HCT116 (cell line): ENCODE data around the gene C3orf70. TPM values are rescaled to one million over a fixed set of nuclear protein-coding genes. Genes with fewer than 3 reads are reported as not detected.

Experiments used
- ATAC-seq: fragments of 200-7000 bp; cut with Tn5 transposase; 2 replicates; pipeline ENCODE4 v1.9.1; 2020; ENCODE audit warnings: mild to moderate bottlenecking, moderate library complexity
- BruUV-seq: library from RNA; stranded (reverse); fragments of 400-500 nt; replicated peaks from 2 replicates; lab custom pipeline; 2021; lab: Mats Ljungman, UMichigan
- CTCF ChIA-PET: fragments of 300-600 bp; sonication (Branson Sonifier 250); formaldehyde crosslinking; loops from one replicate; lab custom pipeline; 2021; ENCODE audit warnings: antibody characterized with exemption; lab: Charles Lee
- POLR2A ChIA-PET: fragments of 300-600, 350-600 bp; sonication (Branson Sonifier 250); formaldehyde crosslinking; loops from one replicate; lab custom pipeline; 2021; ENCODE audit warnings: antibody characterized with exemption; lab: Charles Lee
- RAD21 ChIA-PET, 2 experiments: fragments of 300-600 bp; sonication (Branson Sonifier 250); formaldehyde crosslinking; loops; one replicate each; lab custom pipeline; 2023; ENCODE audit warnings: low total read pairs in 2 of 2; ENCODE audit not compliant: uncharacterized antibody in 2 of 2, unreplicated experiment in 2 of 2, low non-redundant PET in 1 of 2; lab: Charles Lee
- DNase-seq: peaks from one replicate; pipeline ENCODE4 v3.0.0-alpha.2; 2010; ENCODE audit warnings: low read depth, low spot score
- H2AFZ ChIP-seq: fragments of 200-600 bp; shearing (Covaris generic), sonication (generic); 2 replicates; pipeline ENCODE4 v1.6.1; 2017; ENCODE audit warnings: low read depth, mixed run types, mixed read lengths, antibody characterized with exemption, low read length; ENCODE audit not compliant: poor library complexity, severe bottlenecking
- H3K27ac ChIP-seq: 2 replicates; pipeline ENCODE4 v1.5.1; 2012; ENCODE audit warnings: low read depth, low read length
- H3K27me3 ChIP-seq: fragments of 200-600 bp; sonication (generic); 2 replicates; pipeline ENCODE4 v1.6.1; 2016; ENCODE audit warnings: mixed run types, low read length, mixed read lengths; ENCODE audit not compliant: insufficient read depth
- H3K36me3 ChIP-seq, 2 experiments: fragments of 200-500 bp in 1 of 2; fragments of 200-600 bp in 1 of 2; sonication (Bioruptor generic) in 1 of 2; sonication (generic) in 1 of 2; 2 replicates each; pipeline versions ENCODE4 v1.5.1 to v1.6.1; 2014 to 2016; ENCODE audit warnings: low read length in 2 of 2, inconsistent platforms in 1 of 2, mixed read lengths in 1 of 2, mixed run types in 1 of 2; ENCODE audit not compliant: insufficient read depth in 2 of 2, control insufficient read depth in 1 of 2
- H3K4me1 ChIP-seq, 2 experiments: fragments of 200-600 bp in 1 of 2; sonication (generic) in 1 of 2; 2 replicates each; pipeline versions ENCODE4 v1.5.1 to v1.6.1; 2012 to 2017; ENCODE audit warnings: low read length in 2 of 2, inconsistent platforms in 1 of 2, mild to moderate bottlenecking in 1 of 2, mixed read lengths in 1 of 2, mixed run types in 1 of 2, moderate library complexity in 1 of 2; ENCODE audit not compliant: insufficient read depth in 2 of 2, control insufficient read depth in 1 of 2
- H3K4me2 ChIP-seq: fragments of 200-600 bp; sonication (generic); 2 replicates; pipeline ENCODE4 v1.6.1; 2017; ENCODE audit warnings: mixed run types, low read length, mixed read lengths
- H3K4me3 ChIP-seq, 2 experiments: fragments of 200-600 bp in 1 of 2; sonication (generic) in 1 of 2; replicated peaks in 1 of 2; 2 replicates each; pipeline ENCODE4 v1.5.1; 2011 to 2016; ENCODE audit warnings: low read length in 2 of 2, control low read depth in 1 of 2, low read depth in 1 of 2, mild to moderate bottlenecking in 1 of 2, mixed read lengths in 1 of 2, mixed run types in 1 of 2
- H3K79me2 ChIP-seq: fragments of 200-600 bp; sonication (generic); 2 replicates; pipeline ENCODE4 v1.6.1; 2017; ENCODE audit warnings: mild to moderate bottlenecking, mixed run types, low read length, moderate library complexity, mixed read lengths; ENCODE audit not compliant: insufficient read depth
- H3K9ac ChIP-seq: fragments of 200-600 bp; sonication (generic); 2 replicates; pipeline ENCODE4 v1.6.1; 2016; ENCODE audit warnings: low read length, mixed read lengths
- H3K9me2 ChIP-seq: fragments of 200-600 bp; sonication (generic), shearing (Covaris generic); 2 replicates; pipeline ENCODE4 v1.6.1; 2017; ENCODE audit warnings: mixed run types, mild to moderate bottlenecking, moderate library complexity; ENCODE audit not compliant: insufficient read depth
- H3K9me3 ChIP-seq, 2 experiments: fragments of 200-500 bp in 1 of 2; fragments of 200-600 bp in 1 of 2; sonication (Bioruptor generic) in 1 of 2; sonication (generic) in 1 of 2; 2 replicates each; pipeline ENCODE4 v1.6.1; 2014 to 2017; ENCODE audit warnings: low read length in 2 of 2, mixed read lengths in 2 of 2, inconsistent platforms in 1 of 2, low read depth in 1 of 2, mild to moderate bottlenecking in 1 of 2, mixed run types in 1 of 2, moderate library complexity in 1 of 2; ENCODE audit not compliant: control insufficient read depth in 1 of 2, insufficient read depth in 1 of 2
- H4K20me1 ChIP-seq: fragments of 200-600 bp; sonication (generic), shearing (Covaris generic); 2 replicates; pipeline ENCODE4 v1.6.1; 2017; ENCODE audit warnings: mixed run types, mild to moderate bottlenecking, moderate library complexity; ENCODE audit not compliant: insufficient read depth
- CBX3 ChIP-seq: IDR thresholded peaks from 2 replicates; pipeline ENCODE4 v1.6.1; 2012; ENCODE audit warnings: low read depth
- CEBPB ChIP-seq: IDR thresholded peaks from 2 replicates; pipeline ENCODE4 v1.6.1; 2012; ENCODE audit warnings: low read depth
- EGR1 ChIP-seq: IDR thresholded peaks from 2 replicates; pipeline ENCODE4 v1.6.1; 2012; ENCODE audit warnings: low read depth
- ELF1 ChIP-seq: IDR thresholded peaks from 2 replicates; pipeline ENCODE4 v1.6.1; 2012; ENCODE audit warnings: low read depth, borderline replicate concordance
- EZH2 ChIP-seq: fragments of 200-600 bp; sonication (generic); IDR thresholded peaks from 2 replicates; pipeline ENCODE4 v1.6.1; 2017; ENCODE audit warnings: antibody characterized with exemption, mixed run types
- EZH2phosphoT487 ChIP-seq: fragments of 200-600 bp; IDR thresholded peaks from 2 replicates; pipeline ENCODE4 v1.6.1; 2018; ENCODE audit warnings: antibody characterized with exemption, borderline replicate concordance
- FOSL1 ChIP-seq: IDR thresholded peaks from 2 replicates; pipeline ENCODE4 v1.6.1; 2012; ENCODE audit warnings: low read depth
- JUND ChIP-seq: IDR thresholded peaks from 2 replicates; pipeline ENCODE4 v1.6.1; 2012
- POLR2A ChIP-seq: IDR thresholded peaks from 2 replicates; pipeline ENCODE4 v1.7.0; 2011; ENCODE audit warnings: borderline replicate concordance; ENCODE audit not compliant: insufficient read depth, insufficient read length; ENCODE audit errors: extremely low read depth
- POLR2AphosphoS5 ChIP-seq: IDR thresholded peaks from 2 replicates; pipeline ENCODE4 v1.6.1; 2011; ENCODE audit warnings: mild to moderate bottlenecking, low read depth, low read length, moderate library complexity
- RAD21 ChIP-seq: IDR thresholded peaks from 2 replicates; pipeline ENCODE4 v1.6.1; 2012; ENCODE audit warnings: low read depth, mild to moderate bottlenecking
- SP1 ChIP-seq: IDR thresholded peaks from 2 replicates; pipeline ENCODE4 v1.6.1; 2012; ENCODE audit warnings: low read depth
- SRF ChIP-seq: IDR thresholded peaks from 2 replicates; pipeline ENCODE4 v1.6.1; 2012; ENCODE audit warnings: low read depth
- ZFX ChIP-seq: fragments of 450-650 bp; IDR thresholded peaks from 2 replicates; pipeline ENCODE4 v1.6.1; 2017
- ZNF274 ChIP-seq: fragments of 200-500 bp; sonication (Bioruptor generic); IDR thresholded peaks from 2 replicates; pipeline ENCODE4 v1.6.1; 2014; ENCODE audit warnings: mild to moderate bottlenecking, low read depth, low read length, inconsistent platforms
- intact Hi-C: fragments of 100-400 bp; cut with micrococcal nuclease; formaldehyde crosslinking; loops from 2 replicates; pipeline ENCODE4 v1.10.0; 2022
- total RNA-seq: library from RNA; stranded (reverse); gene quantifications from one replicate; pipeline ENCODE4 v1.2.1, GENCODE V29; 2021; ENCODE audit not compliant: unreplicated experiment
- TF ChIP-seq, protein P1 (sequence below), 3 experiments: fragments of 200-600 bp in 1 of 3; sonication (generic) in 1 of 3; IDR thresholded peaks in 2 of 3; conservative IDR thresholded peaks in 1 of 3; 2 replicates each; pipeline ENCODE4 v1.5.1; 2012 to 2017; ENCODE audit warnings: low read depth in 2 of 3, low read length in 2 of 3, antibody characterized with exemption in 1 of 3, borderline replicate concordance in 1 of 3, control low read depth in 1 of 3, mild to moderate bottlenecking in 1 of 3, mixed read lengths in 1 of 3, mixed run types in 1 of 3, moderate library complexity in 1 of 3; ENCODE audit not compliant: insufficient read depth in 1 of 3
- TF ChIP-seq, protein P2 (sequence below): IDR thresholded peaks from 2 replicates; pipeline ENCODE4 v1.6.1; 2012; ENCODE audit warnings: low read depth
- TF ChIP-seq, protein P3 (sequence below): IDR thresholded peaks from 2 replicates; pipeline ENCODE4 v1.6.1; 2012
- TF ChIP-seq, protein P4 (sequence below): IDR thresholded peaks from 2 replicates; pipeline ENCODE4 v1.6.1; 2012
- TF ChIP-seq, protein P5 (sequence below): IDR thresholded peaks from 2 replicates; pipeline ENCODE4 v1.6.1; 2011; ENCODE audit warnings: mild to moderate bottlenecking, low read length, moderate library complexity; ENCODE audit not compliant: insufficient replicate concordance; ENCODE audit errors: extremely low read depth

The C3orf70 gene
- total RNA-seq, 1 experiment from 2014 or later = not detected

DNA sequence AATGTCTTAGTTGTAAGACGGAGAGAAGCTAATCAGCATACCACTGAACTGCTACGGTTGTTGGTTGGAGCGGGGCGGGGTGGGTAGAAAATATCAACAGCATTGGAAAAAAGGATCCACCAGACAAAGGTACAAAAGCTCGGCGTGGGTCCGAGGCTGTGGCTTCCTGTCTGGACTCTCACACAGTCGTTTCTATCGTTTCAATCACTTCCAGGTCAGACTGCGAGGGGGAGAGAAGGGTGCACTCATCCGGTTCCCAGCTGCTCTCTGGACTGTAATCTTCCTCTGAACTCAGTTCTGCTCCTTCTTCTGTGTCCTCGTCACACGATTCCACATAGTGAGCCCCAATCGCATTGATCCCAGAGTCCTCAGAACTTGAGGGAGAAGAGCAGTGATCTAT is 70.0 kb downstream of the C3orf70 start:
- Histone ChIP-seq H3K9me2 (no peaks in the 10 kb centered on the region), H2AFZ (no peak overlapping the region), H3K27me3 (peaks cover 6% of the 10 kb centered on the region; the same call in 1 of the 2 replicates), H3K4me1 (no peaks in the 10 kb centered on the region), H3K79me2 (no peaks in the 10 kb centered on the region), H3K9me3 (no peaks in the 10 kb centered on the region), H3K27ac (no peak overlapping the region), H3K9ac (no peak overlapping the region), H4K20me1 (no peaks in the 10 kb centered on the region), H3K36me3 (no peaks in the 10 kb centered on the region), H3K4me3 (no peak overlapping the region), H3K4me2 (no peak overlapping the region)
- POLR2A ChIA-PET = interaction anchor here (1.2 kb wide), 1 partner anchor 9 kb away, joined by 4 read pairs; no protein-coding TSS in a partner anchor
- CTCF ChIA-PET = no interaction called here
- ATAC-seq (no peak), DNase-seq (no peak)
- BruUV-seq = no TSS peak
- intact Hi-C loops = no loop called here
- RAD21 ChIA-PET = no interaction called here
- TF ChIP-seq EGR1 (no peak), SRF (no peak), ZFX (no peak), RAD21 (no peak), ZNF274 (no peak), CBX3 (no peak), EZH2 (no peak), EZH2phosphoT487 (no peak), ELF1 (no peak), JUND (no peak), SP1 (no peak), POLR2AphosphoS5 (no peak), FOSL1 (no peak), POLR2A (no peak), CEBPB (no peak)
- TF ChIP-seq, protein P1, sequence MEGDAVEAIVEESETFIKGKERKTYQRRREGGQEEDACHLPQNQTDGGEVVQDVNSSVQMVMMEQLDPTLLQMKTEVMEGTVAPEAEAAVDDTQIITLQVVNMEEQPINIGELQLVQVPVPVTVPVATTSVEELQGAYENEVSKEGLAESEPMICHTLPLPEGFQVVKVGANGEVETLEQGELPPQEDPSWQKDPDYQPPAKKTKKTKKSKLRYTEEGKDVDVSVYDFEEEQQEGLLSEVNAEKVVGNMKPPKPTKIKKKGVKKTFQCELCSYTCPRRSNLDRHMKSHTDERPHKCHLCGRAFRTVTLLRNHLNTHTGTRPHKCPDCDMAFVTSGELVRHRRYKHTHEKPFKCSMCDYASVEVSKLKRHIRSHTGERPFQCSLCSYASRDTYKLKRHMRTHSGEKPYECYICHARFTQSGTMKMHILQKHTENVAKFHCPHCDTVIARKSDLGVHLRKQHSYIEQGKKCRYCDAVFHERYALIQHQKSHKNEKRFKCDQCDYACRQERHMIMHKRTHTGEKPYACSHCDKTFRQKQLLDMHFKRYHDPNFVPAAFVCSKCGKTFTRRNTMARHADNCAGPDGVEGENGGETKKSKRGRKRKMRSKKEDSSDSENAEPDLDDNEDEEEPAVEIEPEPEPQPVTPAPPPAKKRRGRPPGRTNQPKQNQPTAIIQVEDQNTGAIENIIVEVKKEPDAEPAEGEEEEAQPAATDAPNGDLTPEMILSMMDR (IDR thresholded peaks at IDR 0.05 in 2 of 3, conservative IDR thresholded peaks at IDR 0.05 in 1 of 3; ENCODE audit: borderline replicate concordance in 1 of 3, insufficient read depth in 1 of 3, low read depth in 2 of 3, low read length in 2 of 3) = no peak
- TF ChIP-seq, protein P2, sequence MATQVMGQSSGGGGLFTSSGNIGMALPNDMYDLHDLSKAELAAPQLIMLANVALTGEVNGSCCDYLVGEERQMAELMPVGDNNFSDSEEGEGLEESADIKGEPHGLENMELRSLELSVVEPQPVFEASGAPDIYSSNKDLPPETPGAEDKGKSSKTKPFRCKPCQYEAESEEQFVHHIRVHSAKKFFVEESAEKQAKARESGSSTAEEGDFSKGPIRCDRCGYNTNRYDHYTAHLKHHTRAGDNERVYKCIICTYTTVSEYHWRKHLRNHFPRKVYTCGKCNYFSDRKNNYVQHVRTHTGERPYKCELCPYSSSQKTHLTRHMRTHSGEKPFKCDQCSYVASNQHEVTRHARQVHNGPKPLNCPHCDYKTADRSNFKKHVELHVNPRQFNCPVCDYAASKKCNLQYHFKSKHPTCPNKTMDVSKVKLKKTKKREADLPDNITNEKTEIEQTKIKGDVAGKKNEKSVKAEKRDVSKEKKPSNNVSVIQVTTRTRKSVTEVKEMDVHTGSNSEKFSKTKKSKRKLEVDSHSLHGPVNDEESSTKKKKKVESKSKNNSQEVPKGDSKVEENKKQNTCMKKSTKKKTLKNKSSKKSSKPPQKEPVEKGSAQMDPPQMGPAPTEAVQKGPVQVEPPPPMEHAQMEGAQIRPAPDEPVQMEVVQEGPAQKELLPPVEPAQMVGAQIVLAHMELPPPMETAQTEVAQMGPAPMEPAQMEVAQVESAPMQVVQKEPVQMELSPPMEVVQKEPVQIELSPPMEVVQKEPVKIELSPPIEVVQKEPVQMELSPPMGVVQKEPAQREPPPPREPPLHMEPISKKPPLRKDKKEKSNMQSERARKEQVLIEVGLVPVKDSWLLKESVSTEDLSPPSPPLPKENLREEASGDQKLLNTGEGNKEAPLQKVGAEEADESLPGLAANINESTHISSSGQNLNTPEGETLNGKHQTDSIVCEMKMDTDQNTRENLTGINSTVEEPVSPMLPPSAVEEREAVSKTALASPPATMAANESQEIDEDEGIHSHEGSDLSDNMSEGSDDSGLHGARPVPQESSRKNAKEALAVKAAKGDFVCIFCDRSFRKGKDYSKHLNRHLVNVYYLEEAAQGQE = no peak
- TF ChIP-seq, protein P3, sequence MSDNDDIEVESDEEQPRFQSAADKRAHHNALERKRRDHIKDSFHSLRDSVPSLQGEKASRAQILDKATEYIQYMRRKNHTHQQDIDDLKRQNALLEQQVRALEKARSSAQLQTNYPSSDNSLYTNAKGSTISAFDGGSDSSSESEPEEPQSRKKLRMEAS = no peak
- TF ChIP-seq, protein P4, sequence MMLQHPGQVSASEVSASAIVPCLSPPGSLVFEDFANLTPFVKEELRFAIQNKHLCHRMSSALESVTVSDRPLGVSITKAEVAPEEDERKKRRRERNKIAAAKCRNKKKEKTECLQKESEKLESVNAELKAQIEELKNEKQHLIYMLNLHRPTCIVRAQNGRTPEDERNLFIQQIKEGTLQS = no peak
- TF ChIP-seq, protein P5, sequence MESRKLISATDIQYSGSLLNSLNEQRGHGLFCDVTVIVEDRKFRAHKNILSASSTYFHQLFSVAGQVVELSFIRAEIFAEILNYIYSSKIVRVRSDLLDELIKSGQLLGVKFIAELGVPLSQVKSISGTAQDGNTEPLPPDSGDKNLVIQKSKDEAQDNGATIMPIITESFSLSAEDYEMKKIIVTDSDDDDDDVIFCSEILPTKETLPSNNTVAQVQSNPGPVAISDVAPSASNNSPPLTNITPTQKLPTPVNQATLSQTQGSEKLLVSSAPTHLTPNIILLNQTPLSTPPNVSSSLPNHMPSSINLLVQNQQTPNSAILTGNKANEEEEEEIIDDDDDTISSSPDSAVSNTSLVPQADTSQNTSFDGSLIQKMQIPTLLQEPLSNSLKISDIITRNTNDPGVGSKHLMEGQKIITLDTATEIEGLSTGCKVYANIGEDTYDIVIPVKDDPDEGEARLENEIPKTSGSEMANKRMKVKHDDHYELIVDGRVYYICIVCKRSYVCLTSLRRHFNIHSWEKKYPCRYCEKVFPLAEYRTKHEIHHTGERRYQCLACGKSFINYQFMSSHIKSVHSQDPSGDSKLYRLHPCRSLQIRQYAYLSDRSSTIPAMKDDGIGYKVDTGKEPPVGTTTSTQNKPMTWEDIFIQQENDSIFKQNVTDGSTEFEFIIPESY = no peak
